ENCODE results near the gene EPC2.
A peak's percentile ranks its signal among the peaks of the same experiment; 100 is the strongest.
"Not testable (repeated sequence)": the region's sequence is repeated elsewhere in the genome, so short reads cannot be mapped to it uniquely, and the experiment has no call there.

EPC2 gene

DNA sequence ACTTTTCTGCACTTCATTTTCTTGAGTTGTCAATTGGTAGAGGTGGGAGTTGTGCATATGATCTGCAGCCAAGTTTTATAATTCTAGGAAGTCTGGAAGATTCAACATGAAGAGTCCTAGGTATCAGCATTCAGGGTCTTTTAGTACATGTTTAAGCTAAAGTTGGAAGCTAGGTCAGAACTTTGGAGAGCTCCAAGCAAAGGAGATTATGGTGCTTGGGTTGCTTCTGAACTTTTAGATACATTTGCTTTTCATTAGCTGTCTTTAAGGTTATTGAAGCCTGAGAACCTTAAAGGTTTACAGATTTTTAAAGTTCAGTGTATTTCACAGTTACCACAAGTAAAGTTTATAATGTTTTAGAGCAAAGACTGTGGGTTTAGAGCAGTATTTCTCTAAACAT, 85.5 kb downstream of the EPC2 start:
- no peak for DNase-seq

DNA sequence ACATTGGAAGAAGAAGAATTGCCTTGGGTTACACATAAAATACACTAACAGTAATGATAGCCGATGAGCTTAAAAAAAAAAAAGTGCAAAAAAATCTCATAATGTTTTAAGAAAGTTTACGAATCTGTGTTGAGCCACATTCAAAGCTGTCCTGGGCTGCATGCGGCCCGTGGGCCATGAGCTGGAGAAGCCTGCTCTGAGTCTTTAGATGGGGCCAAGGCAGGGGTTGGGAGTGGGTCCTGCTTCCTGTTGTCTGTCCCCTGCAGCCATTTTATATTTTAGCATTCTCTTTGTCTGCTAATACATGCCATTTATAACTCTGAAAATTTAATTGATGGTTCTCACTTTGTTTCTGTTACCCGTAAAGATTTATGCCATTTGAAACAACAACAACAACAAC, 93.2 kb downstream of the EPC2 start:
- no peak for DNase-seq

- DNase-seq = no peak
Observed at GRCh38 chr2:148739454-148740105, 95.0 kb downstream of the EPC2 start.

DNA sequence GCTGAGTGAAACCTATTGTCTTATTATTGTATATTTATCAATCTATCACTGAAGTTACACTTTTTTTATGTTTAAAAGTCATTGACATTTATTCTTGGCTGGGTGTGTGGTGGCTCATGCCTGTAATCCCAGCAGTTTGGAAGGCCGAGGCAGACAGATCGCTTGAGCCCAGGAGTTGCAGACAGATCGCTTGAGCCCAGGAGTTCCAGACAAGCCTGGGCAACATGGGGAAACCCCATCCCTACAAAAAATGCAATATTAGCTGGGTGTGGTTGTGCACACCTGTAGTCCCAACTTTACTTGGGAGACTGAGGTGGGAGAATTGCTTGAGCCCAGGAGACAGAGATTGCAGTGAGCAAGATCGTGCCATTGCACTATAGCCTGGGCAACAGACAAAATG, 97.8 kb downstream of the EPC2 start:
- DNase-seq = no peak

- no peak for DNase-seq
Observed at GRCh38 chr2:148745151-148745851, 100.8 kb downstream of the EPC2 start.

- DNase-seq = no peak
Observed at GRCh38 chr2:148746973-148747372, 102.4 kb downstream of the EPC2 start.

- DNase-seq = no peak
Observed at GRCh38 chr2:148751907-148752306, 107.4 kb downstream of the EPC2 start.

GRCh38 chr2:148752977-148753376, 108.4 kb downstream of the EPC2 start:
- no peak for DNase-seq

- no peak for DNase-seq
Observed at GRCh38 chr2:148754864-148755263, 110.3 kb downstream of the EPC2 start.

GRCh38 chr2:148756292-148756975, 111.9 kb downstream of the EPC2 start:
- no peak for DNase-seq

DNA sequence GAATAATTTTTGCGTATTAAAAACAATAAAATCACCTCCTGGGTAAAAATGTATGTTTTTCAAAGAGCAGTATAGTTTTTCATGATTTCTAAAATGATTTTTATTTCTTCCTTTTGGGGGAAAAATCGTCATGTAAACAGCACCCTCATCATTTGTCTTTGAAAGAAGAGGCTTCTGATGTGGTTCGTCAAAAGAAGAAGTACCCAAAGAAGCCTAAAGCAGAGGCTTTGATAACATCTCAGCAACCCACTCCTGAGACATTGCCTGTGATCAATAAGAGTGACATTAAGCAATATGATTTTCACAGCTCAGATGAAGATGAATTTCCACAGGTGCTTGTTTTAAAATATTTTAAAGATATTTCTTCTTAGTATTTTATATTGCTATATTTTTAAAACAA, 120.3 kb downstream of the EPC2 start:
- no peak for DNase-seq

DNA sequence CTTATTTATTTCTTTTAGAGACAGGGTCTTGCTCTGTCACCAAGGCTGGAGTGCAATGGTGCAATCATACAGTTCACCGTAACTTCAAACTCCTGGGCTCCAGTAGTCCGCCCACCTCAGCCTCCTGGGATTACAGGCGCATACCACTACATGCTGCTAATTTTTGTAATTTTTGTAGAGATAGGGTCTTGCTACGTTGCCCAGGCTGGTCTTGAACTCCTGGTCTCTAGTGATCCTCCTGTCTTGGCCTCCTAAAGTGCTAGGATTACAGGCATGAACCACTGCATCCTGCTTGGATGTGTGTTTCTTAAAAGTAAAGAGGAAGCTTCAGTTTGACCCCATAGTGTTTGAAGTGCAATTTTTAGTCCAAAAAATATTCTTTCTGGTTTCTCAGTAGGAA, 125.5 kb downstream of the EPC2 start:
- DNase-seq = no peak

- no peak for DNase-seq
Observed at GRCh38 chr2:148781544-148781943, 137.0 kb downstream of the EPC2 start.

DNA sequence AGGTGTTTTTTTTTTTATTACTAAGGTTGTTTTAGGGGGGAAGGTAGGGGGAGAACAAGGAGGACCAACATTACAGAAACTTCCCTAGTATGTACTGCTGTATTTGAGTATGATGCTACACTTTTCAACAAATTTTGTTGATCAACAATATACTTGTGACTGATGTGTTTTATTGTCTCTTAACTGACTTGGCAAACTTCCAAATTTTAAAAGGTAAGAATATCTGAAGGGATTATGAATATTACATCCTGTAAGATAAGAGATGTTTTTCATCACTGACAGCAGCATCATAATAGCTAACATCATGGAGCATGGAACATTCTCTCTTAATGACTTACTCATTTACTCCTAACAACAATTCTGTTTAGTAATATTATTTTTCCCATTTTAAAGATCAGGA, 144.5 kb downstream of the EPC2 start:
- no peak for DNase-seq

DNA sequence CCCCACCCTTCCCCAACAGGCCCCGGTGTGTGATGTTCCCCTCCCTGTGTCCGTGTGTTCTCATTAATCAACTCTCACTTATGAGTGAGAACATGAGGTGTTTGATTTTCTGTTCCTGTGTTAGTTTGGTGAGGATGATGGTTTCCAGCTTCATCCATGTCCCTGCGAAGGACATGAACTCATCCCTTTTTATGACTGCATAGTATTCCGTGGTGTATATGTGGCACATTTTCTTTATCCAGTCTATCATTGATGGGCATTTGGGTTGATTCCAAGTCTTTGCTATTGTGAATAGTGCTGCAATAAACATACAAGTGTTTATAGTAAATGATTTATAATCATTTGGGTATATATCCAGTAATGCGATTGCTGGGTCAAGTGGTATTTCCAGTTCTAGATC, 145.6 kb downstream of the EPC2 start:
- DNase-seq = not testable (repeated sequence)

GRCh38 chr2:148794558-148794957, 150.0 kb downstream of the EPC2 start:
- no peak for DNase-seq

- DNase-seq = peak; percentile 7
Observed at GRCh38 chr2:148796735-148797512, 152.4 kb downstream of the EPC2 start.

GRCh38 chr2:148802448-148803220, 158.1 kb downstream of the EPC2 start:
- no peak for DNase-seq

- DNase-seq = no peak
Observed at GRCh38 chr2:148810081-148810480, 165.5 kb downstream of the EPC2 start.

- no peak for DNase-seq
Observed at GRCh38 chr2:148812306-148812705, 167.8 kb downstream of the EPC2 start.

DNA sequence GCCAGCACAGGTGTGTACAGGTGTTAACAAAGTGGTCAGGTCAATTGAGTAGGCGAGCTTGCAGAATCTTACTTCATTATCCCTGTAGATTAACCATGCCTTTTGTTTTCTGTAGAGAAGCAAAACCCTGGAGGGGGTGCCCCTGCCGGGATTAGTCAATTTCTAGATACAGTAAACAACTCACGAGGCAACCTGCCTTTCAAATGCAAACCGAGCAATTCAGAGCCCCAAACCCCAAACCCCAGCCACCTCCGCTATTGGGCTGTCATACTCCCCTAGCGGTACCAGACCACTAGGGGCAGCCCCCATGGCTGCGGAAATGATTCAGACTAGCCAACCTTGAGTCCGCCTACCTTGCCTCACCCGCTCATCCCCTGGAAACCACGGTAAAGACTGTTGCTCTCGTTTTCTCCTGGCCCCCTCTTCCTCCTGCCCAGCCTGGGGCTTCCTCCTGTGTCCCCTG, 169.1 kb downstream of the EPC2 start:
- no peak for DNase-seq

- no peak for DNase-seq
Observed at GRCh38 chr2:148814143-148814859, 169.8 kb downstream of the EPC2 start.
